D721Med (cell line): ENCODE data around the gene LAMP2.

Source experiments
- DNase-seq: peaks from one replicate; pipeline ENCODE4 v3.0.0; 2011; ENCODE audit warnings: low spot score; ENCODE audit not compliant: insufficient read length
- FAIRE-seq: peaks from 2 replicates; lab custom pipeline; 2011; peaks lifted over from hg19 to GRCh38; lab: Jason Lieb, UNC
- TF ChIP-seq, protein P1 (sequence below): IDR thresholded peaks from 2 replicates; pipeline ENCODE4 v1.5.1; 2012; ENCODE audit warnings: mild to moderate bottlenecking, control low read depth; ENCODE audit not compliant: insufficient read depth; ENCODE audit errors: missing control alignments

The LAMP2 gene

DNA sequence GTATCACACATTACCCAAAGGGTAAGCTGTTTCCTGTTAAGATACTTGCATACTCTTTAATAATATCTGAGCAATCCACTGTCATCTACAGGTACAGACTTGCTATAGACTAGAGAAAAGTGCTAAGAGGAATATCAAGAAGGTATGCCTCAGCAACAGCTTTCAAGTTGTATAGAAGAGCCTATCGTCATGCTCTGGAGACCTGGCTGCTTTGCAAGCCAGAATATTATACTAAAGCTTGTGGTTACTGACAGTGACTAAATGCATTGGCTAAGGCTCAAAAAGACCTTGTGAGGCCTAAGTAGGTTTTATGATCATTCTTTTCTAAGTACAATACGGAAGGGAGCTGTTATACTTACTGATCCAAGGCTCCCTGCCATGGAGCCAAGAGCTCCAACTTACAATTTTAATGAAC, 11.3 kb downstream of the LAMP2 start:
- FAIRE-seq, result no peak

DNA sequence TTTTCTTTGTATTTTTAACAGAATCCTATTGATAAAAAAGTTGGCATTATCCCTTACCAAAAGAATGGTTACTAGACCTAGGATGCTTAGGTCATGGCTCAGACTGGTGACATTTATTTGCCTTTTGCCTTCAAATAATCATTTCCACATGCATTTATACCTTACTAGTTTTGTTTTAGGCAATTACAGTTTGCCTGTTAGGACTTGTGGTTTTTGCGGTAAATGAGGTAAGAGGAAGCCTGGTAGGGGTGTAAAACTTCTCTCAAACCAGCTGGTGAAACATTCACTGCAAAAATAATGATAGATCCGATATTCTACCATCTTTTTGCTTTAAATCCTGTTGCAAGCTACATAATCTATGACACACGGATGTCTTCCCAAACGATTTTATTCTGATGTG, 12.1 kb downstream of the LAMP2 start:
- FAIRE-seq (no peak), DNase-seq (no peak)
- TF ChIP-seq, protein P1, sequence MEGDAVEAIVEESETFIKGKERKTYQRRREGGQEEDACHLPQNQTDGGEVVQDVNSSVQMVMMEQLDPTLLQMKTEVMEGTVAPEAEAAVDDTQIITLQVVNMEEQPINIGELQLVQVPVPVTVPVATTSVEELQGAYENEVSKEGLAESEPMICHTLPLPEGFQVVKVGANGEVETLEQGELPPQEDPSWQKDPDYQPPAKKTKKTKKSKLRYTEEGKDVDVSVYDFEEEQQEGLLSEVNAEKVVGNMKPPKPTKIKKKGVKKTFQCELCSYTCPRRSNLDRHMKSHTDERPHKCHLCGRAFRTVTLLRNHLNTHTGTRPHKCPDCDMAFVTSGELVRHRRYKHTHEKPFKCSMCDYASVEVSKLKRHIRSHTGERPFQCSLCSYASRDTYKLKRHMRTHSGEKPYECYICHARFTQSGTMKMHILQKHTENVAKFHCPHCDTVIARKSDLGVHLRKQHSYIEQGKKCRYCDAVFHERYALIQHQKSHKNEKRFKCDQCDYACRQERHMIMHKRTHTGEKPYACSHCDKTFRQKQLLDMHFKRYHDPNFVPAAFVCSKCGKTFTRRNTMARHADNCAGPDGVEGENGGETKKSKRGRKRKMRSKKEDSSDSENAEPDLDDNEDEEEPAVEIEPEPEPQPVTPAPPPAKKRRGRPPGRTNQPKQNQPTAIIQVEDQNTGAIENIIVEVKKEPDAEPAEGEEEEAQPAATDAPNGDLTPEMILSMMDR, result no peak

More for the DNA sequence above, 11.3 kb downstream of the LAMP2 start:
- DNase-seq, result no peak
- TF ChIP-seq, protein P1, result no peak

DNA sequence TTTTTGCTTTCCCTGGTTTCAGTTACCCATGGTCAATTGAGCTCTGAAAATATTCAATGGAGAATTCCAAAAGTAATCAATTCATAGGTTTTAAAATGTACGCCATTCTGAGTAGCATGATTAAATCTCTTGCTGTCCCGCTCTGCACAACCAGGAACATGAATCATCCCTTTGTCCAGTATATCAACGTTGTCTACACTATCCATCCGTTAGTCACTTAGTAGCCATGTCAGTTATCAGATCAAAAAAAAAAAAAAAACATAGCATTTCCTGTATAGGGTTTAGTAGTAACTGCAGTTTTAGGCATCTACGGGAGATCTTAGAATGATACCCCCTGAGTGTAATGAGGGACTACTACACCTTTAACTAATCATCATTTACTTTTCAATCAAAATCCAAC, 15.1 kb downstream of the LAMP2 start:
- no peak for DNase-seq
- FAIRE-seq, result no peak
- TF ChIP-seq, protein P1, result no peak

DNA sequence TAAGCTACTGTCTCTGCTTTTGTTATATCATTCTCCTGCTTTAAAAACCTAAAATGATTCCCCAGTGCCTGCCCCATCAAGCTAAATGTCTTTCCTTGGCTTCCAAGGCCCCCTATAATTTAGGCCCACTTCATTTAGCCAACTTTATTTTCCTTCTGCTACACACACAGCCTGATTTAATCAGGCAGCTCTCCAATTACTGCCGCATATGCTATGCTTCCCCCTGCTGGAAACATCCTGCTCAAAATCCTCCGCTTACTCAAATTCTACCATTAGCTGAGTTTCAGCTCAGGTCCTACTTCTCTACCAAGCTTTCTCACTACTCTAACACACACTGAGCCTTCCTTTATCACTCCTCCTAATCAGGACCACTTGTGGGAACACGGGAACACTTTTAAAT, 17.0 kb downstream of the LAMP2 start:
- TF ChIP-seq, protein P1, result peak; percentile 53
- peak; percentile 55 for FAIRE-seq
- DNase-seq, result no peak

DNA sequence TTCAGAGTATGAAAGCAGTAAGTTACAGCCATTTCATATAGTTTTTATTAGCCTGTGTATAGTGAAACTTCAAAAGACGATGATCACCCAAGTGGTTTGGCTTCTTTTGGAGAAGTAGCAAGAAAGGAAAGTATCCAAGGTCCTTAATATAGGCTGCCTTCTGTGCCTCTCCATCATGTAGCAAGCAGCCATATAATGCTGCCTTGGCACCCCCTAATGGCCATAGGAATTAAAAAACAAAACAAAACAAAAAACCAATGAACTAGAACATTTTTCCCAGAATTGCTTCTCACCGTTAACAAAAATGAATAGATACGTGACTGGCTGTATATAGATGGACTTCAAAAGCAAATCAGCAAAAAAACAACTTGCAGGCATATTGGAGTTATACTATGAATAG, 18.9 kb downstream of the LAMP2 start:
- FAIRE-seq, result peak; percentile 32
- no peak for DNase-seq
- TF ChIP-seq, protein P1, result peak; percentile 46

DNA sequence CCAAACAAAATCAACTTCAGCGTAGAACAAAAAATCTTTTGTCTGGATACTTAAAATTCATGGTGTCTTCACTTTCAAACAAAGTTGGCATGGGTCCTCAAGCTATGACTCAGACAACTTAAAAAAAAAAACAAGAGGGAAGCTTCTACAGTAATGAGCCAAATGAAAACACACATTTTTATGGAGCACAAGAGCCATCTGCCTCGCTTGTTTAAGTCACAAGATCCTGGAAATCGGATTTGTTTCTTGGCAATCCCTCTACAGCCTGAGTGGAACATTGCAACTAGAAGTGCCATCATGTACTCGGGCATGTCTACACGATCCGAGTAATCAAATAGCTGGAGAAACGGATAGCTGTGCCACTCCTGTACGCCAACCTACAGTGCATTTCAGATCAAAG, 22.6 kb downstream of the LAMP2 start:
- FAIRE-seq (peak; percentile 69), DNase-seq (no peak)
- TF ChIP-seq, protein P1, result no peak

DNA sequence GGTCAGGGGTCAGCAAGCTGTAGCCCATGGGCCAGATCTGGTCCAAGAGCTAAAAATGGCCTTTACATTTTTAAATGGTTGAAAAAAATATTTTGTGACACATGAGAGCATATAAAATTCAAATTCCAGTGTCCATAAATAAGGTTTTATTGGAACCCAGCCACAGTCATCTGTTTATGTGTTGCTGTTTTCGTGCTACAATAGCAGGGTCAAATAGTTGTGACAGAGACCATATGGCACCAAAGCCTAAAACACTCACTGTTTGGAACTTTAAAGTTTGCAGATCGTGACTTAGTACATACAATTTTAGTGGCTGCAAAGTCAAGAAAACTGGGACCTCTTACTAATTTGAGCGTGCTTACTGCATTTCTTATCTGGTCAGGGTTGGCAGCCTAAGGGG, 29.2 kb downstream of the LAMP2 start:
- FAIRE-seq, result no peak
- no peak for DNase-seq
- TF ChIP-seq, protein P1, result no peak
